Osteoblast (primary cell): ENCODE data around the gene PKP1. TPM values are rescaled to one million over a fixed set of nuclear protein-coding genes. Genes with fewer than 3 reads are reported as not detected.

Experiments used
- DNase-seq: peaks from one replicate; pipeline ENCODE4 v3.0.0; 2011; ENCODE audit warnings: low spot score, mixed read lengths; ENCODE audit not compliant: insufficient read length; ENCODE audit errors: missing footprints
- H2AFZ ChIP-seq: 2 replicates; pipeline ENCODE4 v1.6.0; 2011; ENCODE audit warnings: mild to moderate bottlenecking, low read length
- H3K27ac ChIP-seq: 2 replicates; pipeline ENCODE4 v1.5.1; 2011; ENCODE audit warnings: mild to moderate bottlenecking, low read depth, low read length, moderate library complexity
- H3K27me3 ChIP-seq: 2 replicates; pipeline ENCODE4 v1.6.0; 2012; ENCODE audit warnings: mild to moderate bottlenecking, control low read depth, inconsistent platforms, low read length, moderate library complexity; ENCODE audit not compliant: insufficient read depth
- H3K36me3 ChIP-seq: 2 replicates; pipeline ENCODE4 v1.5.1; 2011; ENCODE audit warnings: mild to moderate bottlenecking, low read length, control low read depth, moderate library complexity; ENCODE audit not compliant: insufficient read depth
- H3K4me1 ChIP-seq: 2 replicates; pipeline ENCODE4 v1.5.1; 2011; ENCODE audit warnings: mild to moderate bottlenecking, low read length, control low read depth, moderate library complexity; ENCODE audit not compliant: insufficient read depth
- H3K4me2 ChIP-seq: 2 replicates; pipeline ENCODE4 v1.6.0; 2011; ENCODE audit warnings: mild to moderate bottlenecking, low read length; ENCODE audit not compliant: insufficient read depth
- H3K4me3 ChIP-seq: fragments of 200-600 bp; sonication (generic); 3 replicates; pipeline ENCODE4 v1.5.1; 2012; ENCODE audit warnings: mild to moderate bottlenecking, low read length, inconsistent platforms; ENCODE audit not compliant: insufficient read depth
- H3K79me2 ChIP-seq: 2 replicates; pipeline ENCODE4 v1.6.0; 2012; ENCODE audit warnings: mild to moderate bottlenecking, low read length, control low read depth, inconsistent platforms; ENCODE audit not compliant: insufficient read depth
- H3K9me3 ChIP-seq: 2 replicates; pipeline ENCODE4 v1.5.1; 2011; ENCODE audit warnings: low read depth, low read length, control low read depth
- H4K20me1 ChIP-seq: 2 replicates; pipeline ENCODE4 v1.6.0; 2012; ENCODE audit warnings: mild to moderate bottlenecking, low read length, control low read depth; ENCODE audit not compliant: insufficient read depth
- CTCF ChIP-seq: IDR thresholded peaks from 2 replicates; pipeline ENCODE4 v1.5.1; 2011; ENCODE audit warnings: mild to moderate bottlenecking, low read depth, low read length, moderate library complexity; ENCODE audit errors: extremely low read depth
- total RNA-seq: library from RNA; depleted of rRNA; stranded (reverse); fragments of >200 nt; gene quantifications from 2 replicates; pipeline ENCODE4 v1.2.3, GENCODE V29; 2012

Gene PKP1
- total RNA-seq, 1 donor, result under 0.01 TPM

- no peak overlapping the region for H2AFZ ChIP-seq
- H3K9me3 ChIP-seq, result no peaks in the 10 kb centered on the region
- TF ChIP-seq CTCF, result no peak
- no peaks in the 10 kb centered on the region for H3K27me3 ChIP-seq
- peak; percentile 90 for DNase-seq
- H3K4me2 ChIP-seq, result peak overlapping the region; percentile 30
- no peak overlapping the region for H3K27ac ChIP-seq
- no peaks in the 10 kb centered on the region for H3K36me3 ChIP-seq
- no peak overlapping the region for H3K4me3 ChIP-seq
- peaks cover 6% of the 10 kb centered on the region for H3K4me1 ChIP-seq
- H4K20me1 ChIP-seq, result no peaks in the 10 kb centered on the region
- no peaks in the 10 kb centered on the region for H3K79me2 ChIP-seq
Observed at GRCh38 chr1:201329286-201329685, 46.0 kb downstream of the PKP1 start.

GRCh38 chr1:201329801-201330200 lies 46.5 kb downstream of the PKP1 start:
- H3K4me2 ChIP-seq, result peak overlapping the region; percentile 30
- no peaks in the 10 kb centered on the region for H3K79me2 ChIP-seq
- no peak for TF ChIP-seq CTCF
- H3K27ac ChIP-seq, result no peak overlapping the region
- H3K27me3 ChIP-seq, result no peaks in the 10 kb centered on the region
- no peaks in the 10 kb centered on the region for H3K36me3 ChIP-seq
- no peak for DNase-seq
- H4K20me1 ChIP-seq, result no peaks in the 10 kb centered on the region
- H2AFZ ChIP-seq, result no peak overlapping the region
- H3K4me1 ChIP-seq, result peaks cover 6% of the 10 kb centered on the region
- no peak overlapping the region for H3K4me3 ChIP-seq
- H3K9me3 ChIP-seq, result no peaks in the 10 kb centered on the region

- Histone ChIP-seq H3K27ac (no peak overlapping the region), H3K79me2 (no peaks in the 10 kb centered on the region), H2AFZ (no peak overlapping the region), H3K4me1 (peaks cover 6% of the 10 kb centered on the region), H4K20me1 (no peaks in the 10 kb centered on the region), H3K9me3 (no peaks in the 10 kb centered on the region), H3K36me3 (no peaks in the 10 kb centered on the region), H3K4me3 (no peak overlapping the region), H3K27me3 (no peaks in the 10 kb centered on the region), H3K4me2 (no peak overlapping the region)
- DNase-seq, result peak; percentile 29
- TF ChIP-seq CTCF, result no peak
Observed at GRCh38 chr1:201330541-201330940, 47.2 kb downstream of the PKP1 start.

GRCh38 chr1:201331166-201331565 lies 47.9 kb downstream of the PKP1 start:
- Histone ChIP-seq H3K27me3 (no peaks in the 10 kb centered on the region), H3K4me3 (no peak overlapping the region), H3K27ac (no peak overlapping the region), H4K20me1 (no peaks in the 10 kb centered on the region), H3K4me2 (no peak overlapping the region), H3K9me3 (no peaks in the 10 kb centered on the region), H3K79me2 (no peaks in the 10 kb centered on the region), H3K36me3 (no peaks in the 10 kb centered on the region), H3K4me1 (peaks cover 6% of the 10 kb centered on the region), H2AFZ (no peak overlapping the region)
- no peak for DNase-seq
- no peak for TF ChIP-seq CTCF
